HT1080 (cell line): Measurements from ENCODE around the gene MAST4. TPM values are rescaled to one million over a fixed set of nuclear protein-coding genes. Genes with fewer than 3 reads are reported as not detected.
"Not testable (repeated sequence)": the region's sequence is repeated elsewhere in the genome, so short reads cannot be mapped to it uniquely, and the experiment has no call there.

Experiments
- DNase-seq: peaks from one replicate; pipeline ENCODE4 v3.0.0-alpha.2; 2015; ENCODE audit warnings: low read depth
- total RNA-seq: library from RNA; depleted of rRNA; stranded (reverse); fragments of >200 nt; shearing (Covaris generic); gene quantifications from 2 replicates; pipeline ENCODE4 v1.2.3, GENCODE V29; 2014

MAST4 gene
- total RNA-seq, 1 experiment from 2014 or later: 8.7 TPM

- DNase-seq: peak; percentile 20
These were observed 209.6 kb downstream of the MAST4 start for GRCh38 chr5:66805514-66806430.

DNA sequence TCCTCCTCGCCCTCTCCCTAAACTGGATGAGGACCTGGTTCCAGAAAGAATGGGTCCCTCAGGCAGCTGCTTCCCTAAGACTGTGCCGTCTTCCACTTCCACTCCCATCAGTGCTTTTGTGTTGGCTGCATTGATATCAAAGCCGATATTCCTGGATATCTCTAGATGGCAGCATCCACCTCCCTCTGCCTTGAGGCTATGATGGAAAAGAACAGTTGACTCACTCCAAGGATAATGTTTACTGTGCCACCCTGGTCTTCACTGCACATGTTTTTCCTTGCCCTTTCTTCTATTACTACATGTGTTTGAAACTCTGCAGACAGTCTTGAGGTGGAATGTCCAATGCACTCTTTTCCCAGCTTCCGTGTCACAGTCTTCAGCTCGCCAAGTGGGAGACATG, 211.6 kb downstream of the MAST4 start:
- peak; percentile 76 for DNase-seq

GRCh38 chr5:66808663-66809062, 212.5 kb downstream of the MAST4 start:
- DNase-seq: no peak

DNA sequence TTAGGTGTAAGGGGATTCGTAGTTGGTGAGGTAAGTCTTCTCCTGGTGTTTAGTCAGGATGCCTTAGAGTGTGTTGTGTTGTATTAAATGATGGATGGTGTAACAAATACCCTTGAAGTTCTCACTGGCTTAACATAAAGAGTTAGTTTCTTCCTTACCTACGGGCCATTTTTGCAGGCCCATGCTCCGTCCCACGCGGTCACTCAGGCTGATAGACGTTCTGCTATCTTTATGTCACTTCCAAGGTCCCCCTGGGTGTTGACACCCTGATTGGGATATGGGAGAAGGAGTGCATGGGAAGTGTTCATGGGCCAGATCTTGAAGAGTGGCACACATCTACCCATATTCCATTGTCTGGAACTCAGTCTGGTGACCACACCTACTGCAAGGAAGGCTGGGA, 214.0 kb downstream of the MAST4 start:
- no peak for DNase-seq

GRCh38 chr5:66810848-66811261, 214.7 kb downstream of the MAST4 start:
- no peak for DNase-seq

- DNase-seq: no peak
These were observed 216.1 kb downstream of the MAST4 start for GRCh38 chr5:66812291-66812690.

GRCh38 chr5:66813306-66813705, 217.1 kb downstream of the MAST4 start:
- DNase-seq: no peak

DNA sequence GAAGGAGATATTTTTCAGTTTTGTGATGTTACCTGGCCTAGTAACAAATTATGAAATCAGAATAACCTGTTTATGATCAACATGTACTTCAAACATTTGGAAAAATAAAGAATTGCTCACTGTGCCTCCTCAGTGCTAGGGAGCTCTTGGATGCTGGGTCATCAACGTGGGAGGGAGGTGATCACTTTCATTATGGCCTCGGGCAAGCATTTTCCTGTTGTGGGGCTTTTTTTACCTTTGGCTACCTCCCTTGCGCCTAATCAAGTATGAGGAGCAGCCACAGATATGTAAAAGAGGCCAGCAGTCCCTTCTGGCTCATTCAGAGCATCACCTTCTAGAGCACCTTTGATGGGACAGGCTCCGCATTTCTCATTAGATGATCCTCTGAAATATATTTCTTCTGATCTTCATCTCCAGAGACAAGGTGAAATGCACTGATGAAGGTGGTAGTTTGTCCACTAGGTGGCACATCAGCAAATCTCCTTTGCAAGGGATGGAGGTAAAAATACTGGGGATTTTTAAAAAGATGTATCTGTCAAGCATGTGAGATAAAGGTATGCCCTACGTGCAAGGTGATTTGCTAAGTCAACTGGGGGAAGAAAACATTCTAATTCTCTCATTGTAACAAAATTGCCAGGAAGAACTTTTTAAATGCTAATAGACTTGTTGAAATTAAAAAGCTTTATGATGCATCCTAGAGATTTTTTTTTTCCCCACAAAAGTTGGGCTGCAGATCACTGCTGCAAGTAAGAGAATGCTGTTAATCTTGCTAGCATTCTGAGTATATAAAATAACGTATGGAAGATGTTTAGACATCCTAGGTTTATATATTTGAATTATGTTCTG, 218.2 kb downstream of the MAST4 start:
- peak; percentile 43 for DNase-seq

DNA sequence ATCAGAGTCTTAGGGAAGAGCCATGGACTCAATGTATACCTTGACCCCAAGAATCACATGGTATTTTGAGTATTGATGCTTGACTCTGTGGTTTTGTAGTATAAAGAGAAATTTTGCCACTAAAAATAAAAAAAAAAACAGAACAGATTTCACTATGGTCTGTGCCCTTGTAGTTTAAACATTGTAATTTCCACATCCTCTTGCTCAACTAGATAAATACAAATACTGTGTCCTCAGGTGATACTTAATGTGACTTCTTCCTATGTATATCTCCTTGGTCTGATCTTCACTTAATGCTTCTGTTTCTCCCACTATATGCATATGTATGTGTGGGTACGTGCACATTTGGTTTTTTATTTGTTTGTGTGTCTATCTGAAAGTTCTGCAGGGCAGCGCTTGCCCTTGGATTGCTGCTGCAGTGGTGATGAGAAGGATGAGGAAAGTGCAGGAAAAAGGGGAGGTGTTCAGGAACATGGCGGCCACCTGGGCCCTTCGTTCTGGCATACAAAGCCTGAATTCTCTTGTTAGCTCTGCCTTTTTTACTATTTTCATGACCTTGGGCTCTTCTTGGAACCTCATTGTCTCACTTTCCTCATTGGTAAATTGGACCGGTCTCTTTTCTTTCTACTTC, 222.2 kb downstream of the MAST4 start:
- no peak for DNase-seq

DNA sequence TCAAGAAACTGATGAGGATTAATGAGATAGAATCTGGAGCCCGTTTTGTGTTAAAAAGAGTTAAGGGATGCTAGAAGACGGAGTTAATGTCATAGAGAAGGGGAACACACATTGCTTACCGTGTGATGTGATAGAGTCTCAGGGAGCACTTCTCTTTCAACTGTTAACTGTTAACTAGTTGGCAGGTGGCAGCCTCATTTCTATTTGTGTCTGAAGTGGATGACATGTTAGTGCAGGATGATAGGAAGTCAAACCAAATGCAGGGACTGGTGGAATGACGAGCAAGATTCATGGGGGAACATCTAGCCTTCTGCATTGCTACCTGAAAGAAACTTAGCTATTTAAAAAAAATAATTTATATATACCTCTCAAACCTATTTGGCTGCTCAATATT, 222.7 kb downstream of the MAST4 start:
- no peak for DNase-seq

DNA sequence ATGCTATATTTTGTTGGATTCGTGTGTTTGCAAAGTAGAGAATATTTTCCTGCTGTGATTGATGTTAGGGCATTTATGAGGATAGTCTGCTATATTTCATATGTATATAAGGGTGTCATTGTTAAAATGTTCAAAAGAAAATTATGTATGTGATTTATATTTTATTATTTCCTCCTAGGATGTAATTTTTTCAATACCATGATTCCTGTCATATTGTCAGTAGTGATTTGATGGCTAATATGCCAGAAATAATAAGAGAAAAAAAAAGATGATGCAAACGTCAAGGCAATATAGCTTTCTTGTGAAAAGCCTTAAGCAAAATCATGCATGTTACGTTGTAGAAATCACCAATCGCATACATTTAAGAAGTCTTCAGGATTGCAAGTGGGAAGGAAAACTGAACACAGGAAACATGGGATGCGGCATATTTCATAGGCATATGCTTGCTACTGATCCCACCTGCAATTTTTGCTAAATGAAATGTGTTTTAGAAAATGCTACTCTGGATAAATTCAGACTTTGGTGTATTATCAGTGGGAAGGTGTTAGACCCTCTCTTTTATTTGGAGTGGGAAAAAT, 224.5 kb downstream of the MAST4 start:
- DNase-seq: no peak

- no peak for DNase-seq
These were observed 225.7 kb downstream of the MAST4 start for GRCh38 chr5:66821688-66822429.

DNA sequence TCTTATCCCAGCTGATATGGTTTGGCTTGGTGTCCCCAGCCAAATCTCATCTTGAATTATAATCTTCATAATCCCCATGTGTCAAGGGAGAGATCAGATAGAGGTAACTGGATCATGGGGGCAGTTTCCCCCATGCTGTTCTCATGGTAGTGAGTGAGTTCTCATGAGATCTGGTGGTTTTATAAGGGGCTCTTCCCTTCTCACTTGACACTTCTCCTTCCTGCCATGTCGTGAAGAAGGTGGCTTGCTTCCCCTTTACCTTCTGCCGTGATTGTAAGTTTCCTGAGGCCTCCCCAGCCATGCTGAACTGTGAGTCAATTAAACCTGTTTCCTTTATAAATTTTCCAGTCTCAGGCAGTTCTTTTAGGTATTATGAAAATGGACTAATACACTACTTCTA, 226.7 kb downstream of the MAST4 start:
- not testable (repeated sequence) for DNase-seq

- no peak for DNase-seq
These were observed 228.3 kb downstream of the MAST4 start for GRCh38 chr5:66824476-66824875.

DNA sequence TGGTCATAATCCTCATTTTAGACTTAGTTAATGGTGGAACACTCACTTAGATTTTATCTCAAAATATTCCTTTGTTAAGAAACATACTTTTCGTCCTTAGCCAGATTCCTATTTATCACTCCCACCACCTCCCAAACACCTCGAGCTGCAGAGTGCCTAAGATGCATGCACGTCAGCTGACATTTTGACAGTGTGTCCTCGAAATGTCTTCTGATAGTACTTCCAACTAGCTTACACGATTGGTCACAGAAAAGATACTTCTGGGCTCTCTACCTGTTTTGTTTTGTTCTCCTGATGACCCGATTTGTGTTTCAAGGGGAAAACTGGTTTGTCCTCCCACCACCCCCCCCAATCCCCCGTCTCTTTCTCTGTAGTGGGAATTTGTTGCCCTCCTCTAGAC, 230.1 kb downstream of the MAST4 start:
- DNase-seq: no peak

- DNase-seq: no peak
These were observed 230.5 kb downstream of the MAST4 start for GRCh38 chr5:66826696-66827095.

GRCh38 chr5:66828046-66828547, 231.9 kb downstream of the MAST4 start:
- DNase-seq: no peak

- peak; percentile 85 for DNase-seq
These were observed 232.6 kb downstream of the MAST4 start for GRCh38 chr5:66828548-66829357.

- DNase-seq: no peak
These were observed 233.1 kb downstream of the MAST4 start for GRCh38 chr5:66829358-66829674.

DNA sequence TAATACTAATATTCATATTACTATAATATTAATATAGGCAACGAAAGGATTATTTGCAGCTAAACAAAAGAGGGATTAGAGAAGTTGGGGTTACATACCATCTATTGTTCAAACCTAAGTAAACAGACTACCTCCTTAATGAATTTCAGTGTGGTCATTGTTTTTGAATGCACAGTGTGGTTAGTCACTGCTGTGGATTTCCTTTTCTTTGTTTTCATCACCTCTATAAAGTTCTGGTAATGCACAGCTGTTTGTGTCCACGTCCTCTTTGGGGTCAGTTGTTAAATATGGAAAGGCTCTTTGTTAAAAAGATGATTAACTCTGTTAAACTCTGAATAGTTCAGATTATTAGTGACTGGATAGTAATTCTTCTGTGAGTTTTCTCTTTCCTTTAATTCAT, 233.6 kb downstream of the MAST4 start:
- peak; percentile 84 for DNase-seq
